ENCODE results near the gene DCTD.
"Not testable (repeated sequence)": the region's sequence is repeated elsewhere in the genome, so short reads cannot be mapped to it uniquely, and the experiment has no call there.

DCTD gene

DNA sequence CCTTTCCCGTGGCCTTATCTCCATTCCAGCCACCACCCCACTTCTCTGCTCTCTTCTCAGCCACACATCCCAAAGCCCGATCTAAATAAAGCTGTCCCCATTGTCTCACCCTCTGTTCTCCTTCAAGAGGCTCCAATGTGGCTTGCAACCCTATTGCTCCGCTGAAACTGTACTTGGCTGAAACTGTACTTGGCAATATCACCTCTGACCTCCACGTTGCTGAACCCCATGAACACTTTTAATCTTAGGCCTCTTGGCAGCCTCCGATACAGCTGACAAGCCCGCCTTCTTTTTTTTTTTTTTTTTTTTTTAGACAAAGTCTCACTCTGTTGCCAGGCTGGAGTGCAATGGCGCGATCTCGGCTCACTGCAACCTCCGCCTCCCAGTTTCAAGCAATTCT, 12.1 kb downstream of the DCTD start:
- Mint-ChIP-seq H3K27ac (peak overlapping the region; percentile 27), H3K27me3 (no peaks in the 10 kb centered on the region)

DNA sequence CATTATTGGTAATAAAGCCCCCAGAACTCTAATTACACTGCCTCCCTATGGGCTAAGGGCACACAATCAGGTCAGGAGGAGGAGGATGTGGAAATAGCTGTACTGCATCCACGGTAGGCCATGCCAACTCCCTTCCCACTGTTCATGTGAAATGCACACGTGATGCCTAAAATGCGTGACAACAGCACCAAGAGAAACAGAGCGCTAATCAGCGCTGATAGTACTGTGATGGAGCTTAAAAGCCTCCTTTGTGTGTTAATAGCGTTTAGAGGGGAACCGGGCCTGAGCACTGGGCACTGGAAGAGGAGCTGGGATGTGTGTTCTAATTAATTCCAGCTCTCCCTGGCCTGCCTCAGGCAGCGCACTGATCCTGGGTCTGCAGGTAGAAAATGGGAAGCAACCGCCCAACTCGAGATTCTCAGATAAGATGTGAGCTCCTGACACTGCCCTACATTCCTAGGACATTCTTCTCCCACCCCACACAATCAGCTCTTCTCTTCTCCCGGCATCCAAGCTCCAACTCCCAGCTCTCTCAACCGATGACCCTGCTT, 12.9 kb downstream of the DCTD start:
- H3K4me3 Mint-ChIP-seq = no peak overlapping the region
- peaks cover 16% of the 10 kb centered on the region for H3K36me3 Mint-ChIP-seq
- H3K27me3 Mint-ChIP-seq = no peaks in the 10 kb centered on the region
- H3K27ac Mint-ChIP-seq = no peak overlapping the region
- peaks cover 23% of the 10 kb centered on the region for H3K4me1 Mint-ChIP-seq
- H3K9me3 Mint-ChIP-seq = no peaks in the 10 kb centered on the region

More for the DNA sequence above, 12.1 kb downstream of the DCTD start:
- Mint-ChIP-seq H3K4me3 (no peak overlapping the region), H3K36me3 (peaks cover 16% of the 10 kb centered on the region), H3K4me1 (peaks cover 26% of the 10 kb centered on the region), H3K9me3 (no peaks in the 10 kb centered on the region)

DNA sequence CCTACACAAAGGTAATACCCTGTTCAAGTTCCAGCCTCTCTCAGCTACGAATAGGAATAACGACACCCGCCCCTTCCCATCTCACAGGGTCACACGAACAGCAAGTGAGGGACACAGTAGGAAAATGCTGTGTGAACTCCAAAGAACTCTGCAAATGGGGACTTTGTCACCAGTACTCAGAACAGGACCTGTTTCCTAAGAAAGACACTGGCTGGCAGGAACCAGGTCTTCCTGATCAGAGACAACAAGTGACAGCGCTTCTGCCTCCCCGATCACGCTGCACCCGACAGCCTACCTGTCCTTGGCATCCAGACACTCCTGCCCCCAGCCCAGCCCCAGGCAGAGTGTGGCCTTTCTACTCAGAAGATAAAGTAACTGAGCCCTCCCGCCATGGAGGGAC, 14.2 kb downstream of the DCTD start:
- Mint-ChIP-seq H3K27me3 (no peaks in the 10 kb centered on the region), H3K9me3 (no peaks in the 10 kb centered on the region), H3K4me3 (no peak overlapping the region), H3K36me3 (peaks cover 16% of the 10 kb centered on the region), H3K4me1 (peaks cover 21% of the 10 kb centered on the region), H3K27ac (no peak overlapping the region)

DNA sequence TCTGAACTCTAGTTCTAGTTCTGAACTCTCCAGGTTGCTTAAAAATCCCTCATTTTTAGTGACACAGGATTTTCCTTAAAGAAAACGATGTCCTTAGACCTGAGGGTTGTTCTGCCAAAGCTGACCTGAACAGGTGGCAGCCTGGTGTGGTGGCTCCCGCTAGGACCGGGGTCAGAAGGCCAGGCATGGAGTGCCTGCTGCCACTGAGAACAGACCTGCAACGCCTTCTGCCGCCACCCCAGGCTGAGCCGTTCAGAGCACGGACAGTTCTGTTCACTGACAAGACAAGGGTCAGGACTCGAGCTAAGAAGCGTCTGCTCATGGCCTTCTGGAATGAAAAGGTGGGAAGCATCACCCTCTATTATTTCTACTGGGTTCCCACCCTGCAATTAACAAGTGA, 15.8 kb downstream of the DCTD start:
- peaks cover 13% of the 10 kb centered on the region for H3K36me3 Mint-ChIP-seq
- H3K27ac Mint-ChIP-seq = no peak overlapping the region
- no peak overlapping the region for H3K4me3 Mint-ChIP-seq
- H3K27me3 Mint-ChIP-seq = no peaks in the 10 kb centered on the region
- H3K9me3 Mint-ChIP-seq = no peaks in the 10 kb centered on the region
- H3K4me1 Mint-ChIP-seq = peaks cover 15% of the 10 kb centered on the region

DNA sequence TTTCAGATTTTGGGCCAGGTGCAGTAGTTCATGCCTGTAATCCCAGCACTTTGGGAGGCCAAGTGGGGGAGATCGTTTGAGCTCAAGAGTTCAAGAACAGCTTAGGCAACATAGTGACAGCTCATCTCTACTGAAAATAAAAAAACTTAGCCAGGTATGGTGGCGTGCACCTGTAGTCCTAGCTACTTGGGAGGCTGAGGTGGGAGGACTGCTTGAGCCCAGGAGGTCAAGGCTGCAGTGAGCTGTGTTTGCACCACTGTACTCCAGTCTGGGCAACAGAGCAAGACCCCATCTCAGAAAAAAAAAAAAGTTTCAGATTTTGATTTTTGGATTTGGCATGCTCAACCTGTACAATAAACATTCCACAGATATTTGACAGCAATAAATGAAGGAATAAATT, 17.2 kb downstream of the DCTD start:
- H3K4me3 Mint-ChIP-seq, H3K27ac Mint-ChIP-seq, H3K4me1 Mint-ChIP-seq, H3K27me3 Mint-ChIP-seq, H3K9me3 Mint-ChIP-seq, H3K36me3 Mint-ChIP-seq: not testable (repeated sequence)

DNA sequence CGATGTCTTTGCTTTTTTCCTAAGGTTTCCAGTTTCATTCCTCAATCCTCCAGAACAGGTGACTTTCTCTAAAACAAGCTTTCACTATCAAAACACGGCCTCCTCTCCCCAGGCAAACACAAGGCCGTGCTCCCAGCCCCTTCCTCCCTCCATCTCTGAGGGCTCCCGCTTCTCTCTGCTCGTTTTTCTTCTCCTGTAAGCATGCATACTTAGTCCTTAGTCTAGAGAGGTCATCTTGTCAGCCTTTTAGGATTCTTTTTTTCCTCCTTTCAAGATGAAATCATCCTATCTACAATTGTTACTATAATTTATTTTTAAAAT, 18.7 kb downstream of the DCTD start:
- H3K27ac Mint-ChIP-seq = peak overlapping the region; percentile 5
- peaks cover 10% of the 10 kb centered on the region for H3K36me3 Mint-ChIP-seq
- no peaks in the 10 kb centered on the region for H3K4me1 Mint-ChIP-seq
- H3K4me3 Mint-ChIP-seq = no peak overlapping the region
- no peaks in the 10 kb centered on the region for H3K9me3 Mint-ChIP-seq
- no peaks in the 10 kb centered on the region for H3K27me3 Mint-ChIP-seq

DNA sequence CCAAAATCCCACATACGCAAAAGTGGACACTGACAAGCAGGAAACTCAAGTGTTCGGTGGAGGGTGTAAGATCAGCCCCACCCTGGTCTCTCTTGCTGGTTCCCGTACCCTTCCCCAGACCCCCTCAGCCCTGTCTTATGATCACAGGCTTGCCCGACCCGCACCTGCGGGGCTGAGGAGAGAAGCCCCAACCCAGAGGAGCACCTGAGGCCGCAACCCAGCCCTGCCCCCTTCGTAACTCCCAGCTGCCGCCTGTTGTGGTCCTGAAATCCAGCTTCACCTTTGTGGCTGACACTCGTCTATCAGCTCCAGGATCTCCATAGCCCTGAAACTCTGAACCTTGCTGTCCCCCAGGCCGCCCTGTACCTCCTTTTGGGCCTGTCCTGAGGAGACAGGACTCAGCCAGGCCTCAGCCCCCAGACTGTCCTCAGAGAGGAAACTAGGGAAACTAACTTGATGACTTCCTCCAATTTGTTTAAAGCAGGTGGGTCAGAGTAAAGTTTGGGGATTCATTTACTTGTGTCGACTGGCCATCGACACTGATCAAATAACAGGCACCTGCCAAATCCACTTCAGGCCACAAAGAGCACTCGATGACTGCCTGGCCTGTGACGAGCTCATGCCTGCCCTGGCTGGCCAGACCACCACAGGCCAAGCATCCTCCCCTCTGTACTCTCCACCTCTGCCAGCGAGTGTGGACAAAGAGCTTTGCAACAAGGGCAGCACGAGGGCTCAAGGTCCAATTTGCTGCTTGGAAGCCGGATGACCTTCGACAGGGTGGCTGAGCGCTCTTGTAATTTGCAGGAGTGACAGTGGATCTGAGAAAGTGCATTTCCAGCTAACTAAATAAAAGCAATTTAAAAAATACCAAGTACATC, 19.3 kb downstream of the DCTD start:
- no peaks in the 10 kb centered on the region for H3K9me3 Mint-ChIP-seq
- no peak overlapping the region for H3K4me3 Mint-ChIP-seq
- H3K27ac Mint-ChIP-seq = no peak overlapping the region
- H3K4me1 Mint-ChIP-seq = no peaks in the 10 kb centered on the region
- peaks cover 14% of the 10 kb centered on the region for H3K36me3 Mint-ChIP-seq
- H3K27me3 Mint-ChIP-seq = no peaks in the 10 kb centered on the region

DNA sequence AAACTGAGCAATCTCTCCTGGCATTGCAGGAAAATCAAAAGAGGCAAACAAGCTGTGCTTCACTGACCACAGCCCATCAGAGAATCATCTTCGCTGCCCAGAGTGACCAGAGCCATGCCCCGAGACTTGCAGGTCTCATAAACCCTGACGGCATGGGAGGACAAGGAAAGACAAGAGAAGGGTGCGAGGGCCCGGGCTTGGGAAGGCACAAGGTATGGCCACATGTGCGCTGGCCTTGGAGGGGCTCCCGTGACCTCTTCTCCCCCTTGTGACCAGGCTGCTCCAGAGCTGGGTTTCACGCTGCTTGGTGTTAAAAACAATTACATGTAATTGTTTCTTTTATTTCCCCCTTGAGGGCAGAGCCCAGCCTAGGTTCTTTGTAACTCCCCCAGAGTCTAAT, 20.8 kb downstream of the DCTD start:
- Mint-ChIP-seq H3K27me3 (no peaks in the 10 kb centered on the region), H3K4me1 (no peaks in the 10 kb centered on the region), H3K4me3 (no peak overlapping the region), H3K36me3 (peaks cover 17% of the 10 kb centered on the region), H3K27ac (no peak overlapping the region), H3K9me3 (no peaks in the 10 kb centered on the region)

DNA sequence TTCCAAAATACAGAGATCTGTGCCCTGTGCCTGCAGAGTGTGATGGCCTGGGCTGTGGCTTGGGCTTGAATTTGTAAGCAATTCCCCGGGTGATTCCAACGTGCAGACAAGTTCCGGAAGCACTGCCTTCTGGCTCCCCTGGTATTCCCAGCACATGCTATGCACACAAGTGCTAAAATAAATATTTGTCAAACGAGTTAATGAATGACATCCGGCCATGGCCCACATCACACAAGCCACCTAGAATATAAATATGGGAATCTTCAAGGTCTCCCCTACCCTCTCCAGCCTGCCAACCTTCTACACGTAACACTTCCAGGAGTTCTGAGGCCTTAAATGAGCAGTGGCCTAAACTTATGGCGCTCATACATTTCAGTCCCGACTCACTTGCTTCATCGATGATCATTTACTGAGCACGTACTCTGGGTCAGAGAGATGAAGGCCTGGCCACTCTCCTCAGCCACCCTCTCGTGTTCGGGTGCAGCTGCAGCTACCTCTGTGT, 21.3 kb downstream of the DCTD start:
- no peaks in the 10 kb centered on the region for H3K27me3 Mint-ChIP-seq
- no peaks in the 10 kb centered on the region for H3K9me3 Mint-ChIP-seq
- H3K4me1 Mint-ChIP-seq = no peaks in the 10 kb centered on the region
- H3K27ac Mint-ChIP-seq = no peak overlapping the region
- H3K36me3 Mint-ChIP-seq = peaks cover 23% of the 10 kb centered on the region
- no peak overlapping the region for H3K4me3 Mint-ChIP-seq

DNA sequence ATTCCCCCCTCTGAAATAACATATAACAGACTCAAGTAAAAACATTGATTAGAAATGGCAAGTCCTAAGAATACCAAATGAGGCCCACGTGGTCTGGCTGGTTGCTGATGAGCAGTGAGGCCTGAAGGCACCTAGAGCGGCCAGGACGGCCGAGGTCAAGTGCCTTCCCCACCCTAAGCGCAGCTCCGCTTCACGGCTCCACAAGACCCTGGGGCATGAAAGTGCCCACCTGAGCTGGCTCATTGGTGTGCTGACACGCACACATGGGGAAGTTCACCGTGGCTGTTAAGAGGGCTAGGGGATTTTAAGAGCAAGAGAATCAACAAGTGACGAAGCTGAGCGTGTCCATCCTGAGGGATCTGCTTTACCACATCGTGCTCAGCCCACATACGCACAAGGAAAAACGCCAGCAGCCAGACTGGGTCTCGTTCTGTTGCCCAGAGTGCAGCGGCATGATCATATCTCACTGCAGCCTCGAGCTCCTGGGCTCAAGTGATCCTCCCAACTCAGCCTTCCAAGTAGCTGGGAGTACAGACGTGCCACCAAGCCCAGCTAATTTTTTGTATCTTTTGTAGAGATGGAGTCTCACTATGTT, 22.4 kb downstream of the DCTD start:
- Mint-ChIP-seq H3K4me1 (no peaks in the 10 kb centered on the region), H3K27me3 (no peaks in the 10 kb centered on the region), H3K9me3 (no peaks in the 10 kb centered on the region), H3K4me3 (no peak overlapping the region), H3K27ac (no peak overlapping the region), H3K36me3 (peaks cover 30% of the 10 kb centered on the region)

DNA sequence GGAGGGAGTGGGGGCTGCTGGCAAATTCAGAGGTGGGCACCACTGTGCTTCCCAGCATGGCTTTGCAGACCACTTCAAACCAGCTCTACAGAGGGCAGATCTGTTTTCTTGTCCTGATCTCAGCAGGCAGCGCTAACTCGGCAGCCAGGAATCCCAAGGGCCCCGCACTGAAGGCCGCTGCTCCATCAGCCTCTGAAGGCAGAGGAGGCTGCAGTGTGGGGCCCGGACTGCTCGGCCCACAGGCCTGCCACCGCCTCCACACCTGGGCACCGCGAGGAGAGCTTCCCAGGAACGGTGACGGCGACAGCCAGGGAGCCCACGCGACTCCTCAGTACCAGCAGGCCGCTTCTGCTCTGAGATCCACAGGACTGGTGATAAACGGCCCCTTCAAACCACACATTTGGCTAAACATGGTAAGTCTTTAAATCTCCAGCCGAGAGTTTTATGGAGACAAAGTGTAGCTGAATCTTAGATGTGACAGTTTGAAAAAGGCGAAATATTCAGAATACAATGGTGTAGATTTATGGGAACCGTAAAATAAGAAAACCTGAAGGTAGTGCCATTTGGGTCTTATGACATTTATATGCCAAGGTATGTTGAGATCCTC, 23.6 kb downstream of the DCTD start:
- H3K4me1 Mint-ChIP-seq = no peaks in the 10 kb centered on the region
- H3K27me3 Mint-ChIP-seq = no peaks in the 10 kb centered on the region
- peaks cover 41% of the 10 kb centered on the region for H3K36me3 Mint-ChIP-seq
- no peak overlapping the region for H3K27ac Mint-ChIP-seq
- no peaks in the 10 kb centered on the region for H3K9me3 Mint-ChIP-seq
- H3K4me3 Mint-ChIP-seq = no peak overlapping the region

DNA sequence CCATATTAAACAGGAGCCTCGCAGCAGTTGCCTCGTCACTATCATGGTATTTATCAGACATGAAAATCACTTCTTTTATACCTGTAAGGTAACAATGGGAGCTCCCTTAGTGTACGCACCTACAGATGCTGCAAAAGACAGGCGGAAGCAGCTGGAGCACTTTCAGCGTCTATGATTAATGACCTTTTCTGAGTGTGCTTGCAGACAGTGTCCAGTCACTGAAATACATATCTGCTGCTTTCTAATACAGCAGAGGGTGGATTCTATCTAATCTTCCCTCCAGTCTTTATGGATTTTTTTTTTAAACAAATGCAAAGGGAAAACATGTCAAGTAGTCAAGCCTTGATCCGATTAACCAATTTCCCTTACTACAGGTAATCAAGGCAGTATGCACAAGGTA, 24.1 kb downstream of the DCTD start:
- H3K9me3 Mint-ChIP-seq = no peaks in the 10 kb centered on the region
- no peak overlapping the region for H3K4me3 Mint-ChIP-seq
- H3K27ac Mint-ChIP-seq = no peak overlapping the region
- no peaks in the 10 kb centered on the region for H3K4me1 Mint-ChIP-seq
- H3K27me3 Mint-ChIP-seq = no peaks in the 10 kb centered on the region
- peaks cover 45% of the 10 kb centered on the region for H3K36me3 Mint-ChIP-seq

DNA sequence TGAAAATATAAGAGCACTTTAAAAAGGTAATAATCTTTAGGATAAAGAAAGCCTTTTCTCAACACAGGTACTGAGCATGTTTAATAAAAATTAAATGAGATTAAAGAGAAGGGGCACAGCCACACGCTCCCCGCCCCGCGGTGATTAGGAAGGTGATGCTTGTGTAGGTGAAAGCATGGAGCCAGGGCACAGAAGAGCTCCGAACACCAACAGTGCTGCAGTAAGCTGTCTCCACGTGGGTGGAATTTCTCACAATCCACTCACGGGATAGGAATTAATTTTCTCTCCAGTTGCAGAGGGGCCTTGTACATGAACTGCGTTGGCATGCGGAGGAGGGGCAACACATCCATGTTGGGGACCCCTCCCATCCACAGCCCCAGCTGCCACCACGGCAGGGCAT, 27.0 kb downstream of the DCTD start:
- H3K9me3 Mint-ChIP-seq = peaks cover 4% of the 10 kb centered on the region
- no peak overlapping the region for H3K4me3 Mint-ChIP-seq
- H3K27me3 Mint-ChIP-seq = no peaks in the 10 kb centered on the region
- no peaks in the 10 kb centered on the region for H3K4me1 Mint-ChIP-seq
- H3K36me3 Mint-ChIP-seq = peaks cover 66% of the 10 kb centered on the region
- no peak overlapping the region for H3K27ac Mint-ChIP-seq

DNA sequence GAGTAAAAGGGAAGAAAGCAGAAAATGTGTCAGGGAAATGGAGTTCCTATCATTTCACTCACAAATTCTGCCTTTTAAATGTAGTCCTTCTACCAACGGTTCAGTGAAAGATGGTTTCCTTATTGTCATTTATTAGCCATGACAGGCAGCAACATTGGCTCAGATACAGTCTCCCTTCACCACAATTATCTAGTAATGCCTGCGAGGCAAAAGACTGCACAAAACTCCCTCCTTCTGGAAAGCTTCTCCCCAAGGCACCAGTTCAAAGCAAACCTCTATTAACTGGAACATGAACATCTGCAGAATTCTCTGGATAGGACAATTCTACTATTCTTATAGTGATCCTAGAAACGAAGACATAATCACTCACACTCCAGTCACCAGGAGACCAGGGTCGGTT, 28.3 kb downstream of the DCTD start:
- Mint-ChIP-seq H3K4me3 (no peak overlapping the region), H3K4me1 (no peaks in the 10 kb centered on the region), H3K9me3 (peaks cover 4% of the 10 kb centered on the region), H3K36me3 (peaks cover 65% of the 10 kb centered on the region), H3K27ac (no peak overlapping the region), H3K27me3 (no peaks in the 10 kb centered on the region)

DNA sequence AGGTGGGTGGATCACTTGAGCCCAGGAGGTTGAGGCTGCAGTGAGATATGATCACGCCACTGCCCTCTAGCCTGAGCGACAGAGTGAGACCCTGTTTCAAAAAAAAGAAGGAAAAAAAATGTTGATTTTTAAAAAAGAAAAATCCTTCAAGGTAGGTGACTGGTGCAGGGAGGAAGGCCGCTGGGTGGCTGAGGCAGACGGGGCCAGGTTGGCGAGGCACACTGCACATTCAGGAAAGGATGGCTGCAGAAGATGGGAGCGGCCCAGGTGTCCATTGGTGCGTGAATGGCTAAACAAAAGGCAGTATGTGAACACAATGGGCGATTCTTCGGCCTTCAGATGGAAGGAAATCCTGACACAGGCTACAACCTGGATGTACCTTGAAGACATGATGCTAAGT, 30.4 kb downstream of the DCTD start:
- Mint-ChIP-seq H3K27me3 (no peaks in the 10 kb centered on the region), H3K4me3 (no peak overlapping the region), H3K4me1 (no peaks in the 10 kb centered on the region), H3K9me3 (peaks cover 4% of the 10 kb centered on the region), H3K27ac (no peak overlapping the region), H3K36me3 (peaks cover 65% of the 10 kb centered on the region)

DNA sequence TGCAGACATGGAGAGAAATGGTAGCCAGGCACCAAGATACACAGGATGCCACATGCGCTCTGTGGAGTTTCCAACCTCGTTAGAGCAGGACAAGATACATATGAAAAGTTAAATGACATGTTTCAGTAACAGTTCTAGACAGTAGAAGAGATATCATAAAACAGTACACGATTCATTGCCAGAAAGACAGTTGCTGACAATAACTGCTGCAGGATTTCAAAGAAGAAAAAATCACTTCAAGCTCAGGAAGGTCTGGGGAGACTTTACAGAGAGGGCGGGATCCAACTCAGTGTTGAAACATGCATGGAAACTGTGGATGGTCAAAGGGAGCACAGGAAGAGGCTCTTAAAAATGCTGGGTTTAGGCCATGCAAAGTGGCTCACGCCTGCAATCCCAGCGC, 31.0 kb downstream of the DCTD start:
- peaks cover 61% of the 10 kb centered on the region for H3K36me3 Mint-ChIP-seq
- H3K9me3 Mint-ChIP-seq = peaks cover 4% of the 10 kb centered on the region
- H3K27ac Mint-ChIP-seq = no peak overlapping the region
- no peaks in the 10 kb centered on the region for H3K27me3 Mint-ChIP-seq
- H3K4me3 Mint-ChIP-seq = no peak overlapping the region
- H3K4me1 Mint-ChIP-seq = no peaks in the 10 kb centered on the region
